ENCODE data around the gene FAM13A.

GRCh38 chr4:88865046-88865445 is 191.9 kb downstream of the FAM13A start:
- TF ChIP-seq POLR2AphosphoS5 (IDR thresholded peaks at IDR 0.05; ENCODE audit: low read depth, low read length) (no peak), POLR2A (IDR thresholded peaks at IDR 0.05; ENCODE audit: low read depth, low read length) (no peak), TAF1 (IDR thresholded peaks at IDR 0.05; ENCODE audit: low read depth, low read length) (no peak)

Measured in GM12891 (cell line).